Endothelial cell of umbilical vein (primary cell): ENCODE results near the gene PHOX2B. TPM values are rescaled to one million over a fixed set of nuclear protein-coding genes. Genes with fewer than 3 reads are reported as not detected.

Source experiments
- BruUV-seq: library from RNA; stranded (reverse); fragments of 400-500 nt; replicated peaks from 2 replicates; lab custom pipeline; 2021; lab: Mats Ljungman, UMichigan
- CTCF ChIA-PET: fragments of 300-600, 350-600 bp; sonication (Branson Sonifier 250); formaldehyde crosslinking; loops from one replicate; lab custom pipeline; 2021; ENCODE audit warnings: antibody characterized with exemption, inconsistent platforms; lab: Charles Lee
- POLR2A ChIA-PET: fragments of 300-600, 350-600 bp; sonication (Branson Sonifier 250); formaldehyde crosslinking; loops from one replicate; lab custom pipeline; 2021; ENCODE audit warnings: antibody characterized with exemption, inconsistent platforms; lab: Charles Lee
- DNase-seq: peaks from one replicate; pipeline ENCODE4 v3.0.0-alpha.2; 2011; ENCODE audit warnings: low read depth, low spot score
- FAIRE-seq: peaks from 2 replicates; lab custom pipeline; 2011; peaks lifted over from hg19 to GRCh38; lab: Jason Lieb, UNC
- H2AFZ ChIP-seq: 2 replicates; pipeline ENCODE4 v1.6.0; 2012; ENCODE audit warnings: low read depth, low read length, control low read depth, inconsistent platforms
- H3K27ac ChIP-seq: 2 replicates; pipeline ENCODE4 v1.5.1; 2011; ENCODE audit warnings: low read depth, mild to moderate bottlenecking, control low read depth, low read length, moderate library complexity; ENCODE audit not compliant: insufficient read depth
- H3K27me3 ChIP-seq, 2 experiments: 2 replicates each; pipeline versions ENCODE4 v1.6.0 to v1.6.1; 2011; ENCODE audit warnings: low read length in 2 of 2, mixed read lengths in 1 of 2; ENCODE audit not compliant: control insufficient read depth in 2 of 2, insufficient read depth in 2 of 2
- H3K36me3 ChIP-seq, 2 experiments: 2 replicates in 1 of 2; 3 replicates in 1 of 2; pipeline ENCODE4 v1.5.1; 2011; ENCODE audit warnings: low read length in 2 of 2, mild to moderate bottlenecking in 1 of 2, moderate library complexity in 1 of 2; ENCODE audit not compliant: control insufficient read depth in 2 of 2, insufficient read depth in 2 of 2; ENCODE audit errors: extremely low read depth in 1 of 2
- H3K4me1 ChIP-seq: 3 replicates; pipeline ENCODE4 v1.5.1; 2011; ENCODE audit warnings: mild to moderate bottlenecking, low read length; ENCODE audit not compliant: control insufficient read depth, insufficient read depth; ENCODE audit errors: extremely low read depth
- H3K4me2 ChIP-seq: 2 replicates; pipeline ENCODE4 v1.6.1; 2011; ENCODE audit warnings: low read length, control low read depth, mixed read lengths; ENCODE audit not compliant: insufficient read depth
- H3K4me3 ChIP-seq, 3 experiments: fragments of 200-600 bp in 1 of 3; sonication (generic), shearing (Covaris generic) in 1 of 3; replicated peaks in 1 of 3; 2 replicates each; pipeline ENCODE4 v1.5.1; 2011 to 2016; ENCODE audit warnings: control low read depth in 3 of 3, low read length in 3 of 3, mild to moderate bottlenecking in 2 of 3, inconsistent platforms in 1 of 3, low read depth in 1 of 3, moderate library complexity in 1 of 3; ENCODE audit not compliant: insufficient read depth in 1 of 3
- H3K79me2 ChIP-seq: 2 replicates; pipeline ENCODE4 v1.6.0; 2012; ENCODE audit warnings: low read length, inconsistent platforms; ENCODE audit not compliant: control insufficient read depth, insufficient read depth
- H3K9ac ChIP-seq: replicated peaks from 2 replicates; pipeline ENCODE3; 2011; ENCODE audit warnings: low read length, control low read depth; ENCODE audit not compliant: insufficient read depth; ENCODE audit errors: extremely low read depth
- H3K9me1 ChIP-seq: replicated peaks from 3 replicates; pipeline ENCODE4 v1.6.0; 2011; ENCODE audit warnings: mild to moderate bottlenecking, low read length; ENCODE audit not compliant: control insufficient read depth, insufficient read depth; ENCODE audit errors: extremely low read depth
- H3K9me3 ChIP-seq: replicated peaks from 2 replicates; pipeline ENCODE4 v1.5.1; 2012; ENCODE audit warnings: low read length, inconsistent platforms; ENCODE audit not compliant: control insufficient read depth, insufficient read depth
- H4K20me1 ChIP-seq: replicated peaks from 2 replicates; pipeline ENCODE3; 2011; ENCODE audit warnings: mild to moderate bottlenecking, low read length; ENCODE audit not compliant: control insufficient read depth, insufficient read depth; ENCODE audit errors: extremely low read depth
- CTCF ChIP-seq, 2 donors: IDR thresholded peaks; 1 replicate in 1 of 2; 2 replicates in 1 of 2; pipeline ENCODE4 v1.5.1; 2011; ENCODE audit warnings: low read length in 2 of 2, mild to moderate bottlenecking in 2 of 2, moderate library complexity in 2 of 2, control low read depth in 1 of 2, inconsistent platforms in 1 of 2, low read depth in 1 of 2; ENCODE audit not compliant: insufficient read depth in 1 of 2; ENCODE audit errors: extremely low read depth in 1 of 2
- EZH2 ChIP-seq: IDR thresholded peaks from 2 replicates; pipeline ENCODE4 v1.6.1; 2012; ENCODE audit warnings: borderline replicate concordance, low read depth, mild to moderate bottlenecking, moderate library complexity, low read length, inconsistent platforms; ENCODE audit not compliant: severe bottlenecking
- FOS ChIP-seq: IDR thresholded peaks from 2 replicates; pipeline ENCODE4 v1.6.1; 2011; ENCODE audit warnings: mild to moderate bottlenecking, low read length, moderate library complexity, borderline replicate concordance; ENCODE audit not compliant: insufficient read depth
- GATA2 ChIP-seq: IDR thresholded peaks from 2 replicates; pipeline ENCODE4 v1.7.0; 2011; ENCODE audit warnings: low read depth, mild to moderate bottlenecking, moderate library complexity, mixed read lengths, low read length; ENCODE audit not compliant: insufficient read length, insufficient read depth
- JUN ChIP-seq: IDR thresholded peaks from 2 replicates; pipeline ENCODE4 v1.6.1; 2011; ENCODE audit warnings: borderline replicate concordance, low read depth; ENCODE audit not compliant: insufficient read length, insufficient read depth
- MAX ChIP-seq: IDR thresholded peaks from 2 replicates; pipeline ENCODE4 v1.6.1; 2011; ENCODE audit not compliant: insufficient read depth, insufficient read length
- MYC ChIP-seq: IDR thresholded peaks from one replicate; pipeline ENCODE4 v1.6.1; 2011; ENCODE audit warnings: mild to moderate bottlenecking, low read depth, low read length
- POLR2A ChIP-seq: IDR thresholded peaks from 2 replicates; pipeline ENCODE4 v1.6.1; 2012; ENCODE audit warnings: low read depth, mild to moderate bottlenecking, control low read depth, low read length
- POLR2AphosphoS5 ChIP-seq: IDR thresholded peaks from 2 replicates; pipeline ENCODE4 v1.6.1; 2012; ENCODE audit warnings: low read depth, mild to moderate bottlenecking, control low read depth, low read length, moderate library complexity; ENCODE audit not compliant: insufficient read depth
- dilution Hi-C: fragments of 300-500 bp; cut with MboI; formaldehyde crosslinking; loops from one replicate; pipeline ENCODE4 v1.15.0; 2019; ENCODE audit warnings: low sequenced_read_pairs; ENCODE audit not compliant: extremely low pct_ligation_motif_present
- intact Hi-C: fragments of 100-400 bp; cut with micrococcal nuclease; formaldehyde crosslinking; loops from one replicate; pipeline ENCODE4 v1.10.0; 2022
- polyA plus RNA-seq, 4 experiments: library from polyadenylated mRNA; depleted of rRNA in 3 of 4; stranded (reverse) in 3 of 4; unstranded in 1 of 4; fragments of >200 nt; gene quantifications; 2 replicates each; pipeline versions ENCODE4 v1.2.1 to v1.2.3, GENCODE V29; 2011 to 2012; ENCODE audit warnings: missing spikeins in 1 of 4
- total RNA-seq: library from RNA; stranded (reverse); gene quantifications from 2 replicates; pipeline ENCODE4 v1.2.3, GENCODE V29; 2021

PHOX2B gene
- total and polyA plus RNA-seq, 2 donors (not counting 3 experiments of a cell fraction or from before 2014, with no cell fraction given), result not detected

GRCh38 chr4:41776466-41776865, 27.9 kb upstream of the PHOX2B start:
- intact Hi-C loops, result no loop called here
- CTCF ChIA-PET, result no interaction called here
- FAIRE-seq (no peak), DNase-seq (no peak)
- Histone ChIP-seq H3K27me3 (peaks cover 3 to 8% of the 10 kb centered on the region in 2 experiments), H3K36me3 (no peaks in the 10 kb centered on the region), H3K79me2 (no peaks in the 10 kb centered on the region), H3K4me1 (no peaks in the 10 kb centered on the region), H3K9ac (no peak overlapping the region), H2AFZ (no peak overlapping the region), H3K27ac (no peak overlapping the region), H4K20me1 (no peaks in the 10 kb centered on the region), H3K9me3 (no peaks in the 10 kb centered on the region), H3K4me3 (no peak overlapping the region), H3K4me2 (no peak overlapping the region), H3K9me1 (no peaks in the 10 kb centered on the region)
- POLR2A ChIA-PET, result no interaction called here
- dilution Hi-C loops, result no loop called here
- TF ChIP-seq CTCF (IDR thresholded peaks at IDR 0.05; ENCODE audit: extremely low read depth in 1 of 2, insufficient read depth in 1 of 2, low read depth in 1 of 2, low read length in 2 of 2), result no peak
- TF ChIP-seq POLR2A, result no peak
- no peak for TF ChIP-seq JUN
- no peak for TF ChIP-seq GATA2
- TF ChIP-seq MYC, result no peak
- no peak for TF ChIP-seq MAX
- no peak for TF ChIP-seq POLR2AphosphoS5
- no peak for TF ChIP-seq FOS
- TF ChIP-seq EZH2, result no peak
- BruUV-seq, result no TSS peak
